Right atrium auricular region (tissue), 2 donors: ENCODE results near the gene MEGF8. TPM values are rescaled to one million over a fixed set of nuclear protein-coding genes. Genes with fewer than 3 reads are reported as not detected.

Experiments used
- DNase-seq: peaks from one replicate; pipeline ENCODE4 v3.0.0-alpha.2; 2019; ENCODE audit warnings: low spot score
- H3K27ac ChIP-seq, 2 donors: fragments of 200-600 bp; sonication (generic); 1 replicate in 1 of 2; 2 replicates in 1 of 2; pipeline ENCODE4 v1.5.1; 2016 to 2019
- H3K27me3 ChIP-seq, 2 donors: fragments of 200-600 bp; sonication (generic); one replicate each; pipeline versions ENCODE4 v1.5.1 to v1.6.0; 2017 to 2019
- H3K36me3 ChIP-seq: fragments of 200-600 bp; sonication (generic); one replicate; pipeline ENCODE4 v1.5.1; 2016
- H3K4me1 ChIP-seq, 2 donors: fragments of 200-600 bp; sonication (generic); one replicate each; pipeline versions ENCODE4 v1.5.1 to v1.6.0; 2017 to 2019
- H3K4me3 ChIP-seq, 2 donors: fragments of 200-600 bp; sonication (generic); 1 replicate in 1 of 2; 2 replicates in 1 of 2; pipeline ENCODE4 v1.5.1; 2017 to 2019; ENCODE audit warnings: mild to moderate bottlenecking in 1 of 2, moderate library complexity in 1 of 2
- H3K9me3 ChIP-seq, 2 donors: fragments of 200-600 bp; sonication (generic); one replicate each; pipeline ENCODE4 v1.5.1; 2019
- total RNA-seq, 2 donors: library from RNA; depleted of rRNA; stranded (reverse); fragments of >200 nt; gene quantifications; one replicate each; pipeline ENCODE4 v1.1.0, GENCODE V29; 2016
- TF ChIP-seq, protein P1 (sequence below), 2 donors: fragments of 200-600 bp; sonication (generic); IDR thresholded peaks; one replicate each; pipeline ENCODE4 v1.5.1; 2019; ENCODE audit warnings: antibody characterized with exemption in 2 of 2

Gene MEGF8
- total RNA-seq, 2 donors from 2014 or later = 24.3 to 31.2 TPM

DNA sequence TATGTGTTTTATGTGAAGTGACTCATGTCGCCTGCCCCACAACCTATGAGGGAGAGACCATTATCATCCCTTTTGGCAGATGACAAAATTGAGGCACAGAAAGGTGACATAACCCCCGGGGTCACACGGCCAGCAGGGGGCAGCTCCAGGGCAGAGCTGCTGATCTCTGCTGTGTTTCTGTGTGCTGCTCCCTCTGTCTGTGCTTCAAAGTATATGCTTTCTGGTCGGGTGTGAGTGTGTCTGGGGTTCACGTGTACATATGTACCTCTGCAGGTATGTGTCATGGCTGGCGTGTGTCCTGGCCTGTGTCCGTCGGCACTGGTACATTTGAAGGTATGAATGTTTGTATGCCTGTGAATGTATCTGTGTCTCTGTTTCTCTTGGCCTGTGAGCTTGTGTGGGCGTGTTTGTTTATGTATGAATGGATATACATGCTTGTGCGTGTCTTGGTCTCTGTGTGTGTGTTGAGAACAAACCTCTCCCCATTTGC, 94.7 kb downstream of the MEGF8 start:
- H3K9me3 ChIP-seq = no peaks in the 10 kb centered on the region
- no peaks in the 10 kb centered on the region for H3K36me3 ChIP-seq
- H3K4me3 ChIP-seq = no peak overlapping the region
- H3K27me3 ChIP-seq = no peaks in the 10 kb centered on the region
- no peak for DNase-seq
- TF ChIP-seq, protein P1, sequence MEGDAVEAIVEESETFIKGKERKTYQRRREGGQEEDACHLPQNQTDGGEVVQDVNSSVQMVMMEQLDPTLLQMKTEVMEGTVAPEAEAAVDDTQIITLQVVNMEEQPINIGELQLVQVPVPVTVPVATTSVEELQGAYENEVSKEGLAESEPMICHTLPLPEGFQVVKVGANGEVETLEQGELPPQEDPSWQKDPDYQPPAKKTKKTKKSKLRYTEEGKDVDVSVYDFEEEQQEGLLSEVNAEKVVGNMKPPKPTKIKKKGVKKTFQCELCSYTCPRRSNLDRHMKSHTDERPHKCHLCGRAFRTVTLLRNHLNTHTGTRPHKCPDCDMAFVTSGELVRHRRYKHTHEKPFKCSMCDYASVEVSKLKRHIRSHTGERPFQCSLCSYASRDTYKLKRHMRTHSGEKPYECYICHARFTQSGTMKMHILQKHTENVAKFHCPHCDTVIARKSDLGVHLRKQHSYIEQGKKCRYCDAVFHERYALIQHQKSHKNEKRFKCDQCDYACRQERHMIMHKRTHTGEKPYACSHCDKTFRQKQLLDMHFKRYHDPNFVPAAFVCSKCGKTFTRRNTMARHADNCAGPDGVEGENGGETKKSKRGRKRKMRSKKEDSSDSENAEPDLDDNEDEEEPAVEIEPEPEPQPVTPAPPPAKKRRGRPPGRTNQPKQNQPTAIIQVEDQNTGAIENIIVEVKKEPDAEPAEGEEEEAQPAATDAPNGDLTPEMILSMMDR (IDR thresholded peaks at IDR 0.05) = peak in 1 of 2 donors; percentile 58
- peaks cover 0 to 49% of the 10 kb centered on the region in 2 donors for H3K4me1 ChIP-seq
- H3K27ac ChIP-seq = no peak overlapping the region

DNA sequence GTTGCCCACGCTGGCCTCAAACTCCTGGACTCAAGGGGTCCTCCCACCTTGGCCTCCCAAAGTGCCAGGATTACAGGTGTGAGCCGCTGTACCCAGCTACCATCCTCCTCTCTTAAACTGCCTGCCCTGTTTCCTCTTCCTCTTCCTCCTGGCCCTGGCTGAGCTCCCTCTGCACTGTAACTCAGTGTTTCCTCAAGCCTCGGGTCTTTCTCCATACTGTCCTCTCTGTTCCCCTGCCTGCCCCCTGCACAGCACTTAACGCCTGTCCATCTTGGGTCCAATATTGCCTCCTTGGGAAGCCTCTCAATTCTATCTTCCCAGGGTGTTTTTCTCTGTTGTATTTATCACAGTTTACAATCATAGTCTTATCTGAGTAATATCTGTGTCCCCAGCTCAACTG, 95.7 kb downstream of the MEGF8 start:
- H3K4me1 ChIP-seq = peaks cover 0 to 49% of the 10 kb centered on the region in 2 donors
- DNase-seq = no peak
- peak overlapping the region; percentile 16 to 77 for H3K27ac ChIP-seq
- TF ChIP-seq, protein P1 (IDR thresholded peaks at IDR 0.05) = no peak
- H3K9me3 ChIP-seq = no peaks in the 10 kb centered on the region
- H3K27me3 ChIP-seq = no peaks in the 10 kb centered on the region
- H3K36me3 ChIP-seq = no peaks in the 10 kb centered on the region
- no peak overlapping the region for H3K4me3 ChIP-seq

DNA sequence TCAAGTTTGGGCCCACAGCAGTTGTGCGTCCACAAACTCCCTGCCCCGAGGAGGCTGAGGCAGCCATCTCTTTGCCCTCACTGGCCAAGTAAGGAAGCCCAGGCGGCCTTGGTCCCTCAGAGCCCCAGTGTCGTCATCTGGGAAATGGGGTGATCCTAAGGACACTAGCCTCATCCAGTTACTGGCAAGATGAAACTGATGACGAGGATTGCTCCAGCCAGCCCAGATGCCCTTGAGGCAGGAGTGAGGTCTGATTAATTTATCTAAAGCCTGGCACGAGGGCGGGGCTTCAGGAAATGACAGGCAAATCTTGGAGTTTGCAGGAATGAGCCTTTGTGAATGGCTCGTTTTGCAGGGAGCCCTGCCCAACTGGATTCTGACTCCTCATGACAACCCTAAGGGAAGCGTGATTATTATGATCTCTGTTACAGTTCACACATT, 96.2 kb downstream of the MEGF8 start:
- no peaks in the 10 kb centered on the region for H3K9me3 ChIP-seq
- DNase-seq = no peak
- H3K4me3 ChIP-seq = peak overlapping the region in 1 of 2 donors; percentile 61
- H3K4me1 ChIP-seq = peaks cover 0 to 53% of the 10 kb centered on the region in 2 donors
- peak overlapping the region; percentile 71 to 77 for H3K27ac ChIP-seq
- H3K27me3 ChIP-seq = no peaks in the 10 kb centered on the region
- H3K36me3 ChIP-seq = no peaks in the 10 kb centered on the region
- TF ChIP-seq, protein P1 (IDR thresholded peaks at IDR 0.05) = no peak

DNA sequence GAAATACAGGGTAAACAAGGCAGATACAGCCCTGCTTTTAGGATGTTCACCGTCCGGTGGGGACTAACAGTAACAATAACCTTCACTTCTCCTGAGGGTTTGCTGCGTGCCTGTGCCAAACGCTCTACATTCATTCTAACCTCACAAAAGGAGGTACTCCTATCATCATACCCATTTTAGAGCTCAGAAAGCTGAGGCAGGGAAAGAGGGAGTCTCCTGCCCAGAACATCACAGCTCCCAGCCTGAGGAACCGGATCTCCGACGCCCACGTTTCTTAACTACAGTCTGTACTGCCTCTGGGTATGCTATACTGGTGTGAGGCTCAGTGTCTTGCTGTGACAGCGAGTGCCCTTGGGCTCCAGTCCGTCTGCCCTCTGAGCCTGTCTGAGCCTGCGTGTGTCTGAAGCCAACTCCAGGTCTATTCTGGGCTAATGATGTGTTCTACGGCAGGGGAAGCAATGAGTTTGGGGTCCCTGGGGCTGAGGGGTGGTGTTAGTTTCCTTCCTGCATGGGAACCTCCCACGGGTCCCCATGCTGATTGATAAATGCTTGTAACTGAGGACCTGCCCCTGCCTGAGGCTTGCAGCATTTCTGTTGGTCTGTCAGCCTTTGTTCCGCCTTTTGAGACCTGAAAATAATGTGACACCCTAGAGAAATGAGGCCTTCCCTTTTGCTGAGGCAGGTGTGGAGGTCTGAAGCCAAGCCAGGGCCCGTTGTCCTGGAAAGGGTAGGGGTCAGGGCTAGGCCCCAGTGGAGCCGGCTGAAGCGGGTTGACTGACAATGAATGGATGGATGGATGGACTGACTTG, 96.9 kb downstream of the MEGF8 start:
- Histone ChIP-seq H3K9me3 (no peaks in the 10 kb centered on the region), H3K36me3 (no peaks in the 10 kb centered on the region), H3K4me3 (peak overlapping the region; percentile 55 to 61), H3K27me3 (no peaks in the 10 kb centered on the region), H3K27ac (peak overlapping the region; percentile 71 to 77), H3K4me1 (peaks cover 0 to 53% of the 10 kb centered on the region in 2 donors)
- no peak for DNase-seq
- TF ChIP-seq, protein P1 (IDR thresholded peaks at IDR 0.05) = no peak

DNA sequence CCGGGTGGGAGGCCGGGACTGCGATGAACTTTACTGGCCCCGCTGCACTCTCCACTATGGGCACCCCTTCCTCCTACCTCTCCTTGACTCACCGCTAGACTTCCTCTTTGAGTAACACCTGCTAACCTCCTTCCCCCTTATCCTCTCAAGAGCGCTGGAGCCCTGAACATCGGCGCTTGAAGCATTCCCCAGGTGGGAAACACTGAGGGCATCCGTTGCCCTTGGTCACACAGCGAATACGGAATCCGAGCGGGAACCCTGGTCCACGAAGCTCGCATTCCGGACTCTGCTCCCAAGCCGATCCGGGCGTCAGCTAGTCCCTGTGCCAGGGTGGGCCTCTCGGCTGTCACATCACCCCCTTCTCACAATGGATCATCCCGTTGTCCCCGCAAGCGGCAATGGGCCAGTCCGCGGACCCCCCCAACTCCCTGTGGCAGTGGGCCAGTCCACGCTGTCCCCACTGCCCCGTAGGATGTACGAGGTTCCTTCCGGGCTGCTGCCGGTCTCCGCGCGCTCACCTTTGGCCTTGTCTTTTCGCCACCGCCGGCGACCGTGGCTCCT, 97.5 kb downstream of the MEGF8 start:
- no peak for DNase-seq
- Histone ChIP-seq H3K27ac (peak overlapping the region; percentile 71 to 77), H3K4me1 (peaks cover 0 to 53% of the 10 kb centered on the region in 2 donors), H3K4me3 (peak overlapping the region; percentile 55 to 61), H3K9me3 (no peaks in the 10 kb centered on the region), H3K27me3 (no peaks in the 10 kb centered on the region), H3K36me3 (no peaks in the 10 kb centered on the region)
- TF ChIP-seq, protein P1 (IDR thresholded peaks at IDR 0.05) = no peak
